Neural progenitor cell (in vitro differentiated cells): Measurements from ENCODE around the gene ZBTB8OS.

ENCODE experiments used
- EZH2 ChIP-seq: fragments of 200-600 bp; sonication (generic); IDR thresholded peaks from 2 replicates; pipeline ENCODE4 v1.6.1; 2017; ENCODE audit warnings: antibody characterized with exemption, mild to moderate bottlenecking, moderate library complexity
- EZH2phosphoT487 ChIP-seq: fragments of 200-600 bp; sonication (generic); IDR thresholded peaks from 2 replicates; pipeline ENCODE4 v1.6.1; 2017; ENCODE audit warnings: antibody characterized with exemption
- TF ChIP-seq, protein P1 (sequence below): fragments of 200-600 bp; sonication (generic); IDR thresholded peaks from 2 replicates; pipeline ENCODE4 v1.5.1; 2017; ENCODE audit warnings: antibody characterized with exemption, mild to moderate bottlenecking

DNA sequence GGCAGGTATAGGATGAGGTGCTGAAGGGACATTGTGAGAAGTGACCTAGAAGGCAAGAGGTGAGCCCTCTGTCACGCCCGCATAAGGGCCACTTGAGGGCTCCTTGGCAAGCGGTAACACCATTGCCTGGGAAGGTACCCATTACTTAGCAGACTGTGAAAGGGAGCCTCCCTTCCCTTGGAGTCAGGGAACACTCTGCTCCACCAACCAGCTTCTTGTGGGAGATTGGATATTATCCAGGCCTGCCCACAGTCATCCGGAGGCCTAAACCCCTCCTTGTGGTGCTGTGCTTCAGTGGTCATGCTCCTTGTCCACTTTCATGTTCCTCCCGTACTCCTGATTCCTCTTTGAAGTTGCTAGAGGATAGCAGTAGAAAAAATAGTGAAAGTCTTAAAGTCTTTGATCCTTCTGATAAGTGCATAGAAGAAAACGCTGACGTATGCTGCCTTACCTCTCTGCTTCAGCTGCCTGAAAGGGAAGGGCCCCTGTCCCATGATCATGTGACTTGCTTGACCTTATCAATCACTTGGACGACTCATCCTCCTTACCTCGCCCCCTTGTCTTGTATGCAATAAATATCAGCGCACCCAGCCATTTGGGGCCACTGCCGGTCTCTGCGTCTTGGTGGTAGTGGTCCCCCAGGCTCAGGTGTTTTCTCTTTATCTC, 16.7 kb upstream of the ZBTB8OS start:
- TF ChIP-seq, protein P1, sequence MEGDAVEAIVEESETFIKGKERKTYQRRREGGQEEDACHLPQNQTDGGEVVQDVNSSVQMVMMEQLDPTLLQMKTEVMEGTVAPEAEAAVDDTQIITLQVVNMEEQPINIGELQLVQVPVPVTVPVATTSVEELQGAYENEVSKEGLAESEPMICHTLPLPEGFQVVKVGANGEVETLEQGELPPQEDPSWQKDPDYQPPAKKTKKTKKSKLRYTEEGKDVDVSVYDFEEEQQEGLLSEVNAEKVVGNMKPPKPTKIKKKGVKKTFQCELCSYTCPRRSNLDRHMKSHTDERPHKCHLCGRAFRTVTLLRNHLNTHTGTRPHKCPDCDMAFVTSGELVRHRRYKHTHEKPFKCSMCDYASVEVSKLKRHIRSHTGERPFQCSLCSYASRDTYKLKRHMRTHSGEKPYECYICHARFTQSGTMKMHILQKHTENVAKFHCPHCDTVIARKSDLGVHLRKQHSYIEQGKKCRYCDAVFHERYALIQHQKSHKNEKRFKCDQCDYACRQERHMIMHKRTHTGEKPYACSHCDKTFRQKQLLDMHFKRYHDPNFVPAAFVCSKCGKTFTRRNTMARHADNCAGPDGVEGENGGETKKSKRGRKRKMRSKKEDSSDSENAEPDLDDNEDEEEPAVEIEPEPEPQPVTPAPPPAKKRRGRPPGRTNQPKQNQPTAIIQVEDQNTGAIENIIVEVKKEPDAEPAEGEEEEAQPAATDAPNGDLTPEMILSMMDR, result no peak
- no peak for TF ChIP-seq EZH2
- no peak for TF ChIP-seq EZH2phosphoT487
